Astrocyte (in vitro differentiated cells and primary cell): ENCODE results near the gene ZNF189.

Experiments used
- CTCF ChIP-seq: IDR thresholded peaks from 2 replicates; pipeline ENCODE4 v1.5.1; 2011; ENCODE audit warnings: low read depth, mild to moderate bottlenecking, inconsistent platforms, low read length, moderate library complexity; ENCODE audit not compliant: insufficient read depth
- EZH2 ChIP-seq: IDR thresholded peaks from 2 replicates; pipeline ENCODE4 v1.6.1; 2012; ENCODE audit warnings: mild to moderate bottlenecking, low read length, inconsistent platforms; ENCODE audit not compliant: insufficient read depth

GRCh38 chr9:101362450-101362849, 36.2 kb upstream of the ZNF189 start:
- no peak for TF ChIP-seq CTCF
- no peak for TF ChIP-seq EZH2
